IPS DF 4.7 (cell line): Measurements from ENCODE around the gene PLIN4.

Source experiments
- DNase-seq: peaks from one replicate; pipeline ENCODE4 v3.0.0-alpha.2; 2013; ENCODE audit warnings: low spot score; ENCODE audit errors: extremely low read depth

The PLIN4 gene

DNA sequence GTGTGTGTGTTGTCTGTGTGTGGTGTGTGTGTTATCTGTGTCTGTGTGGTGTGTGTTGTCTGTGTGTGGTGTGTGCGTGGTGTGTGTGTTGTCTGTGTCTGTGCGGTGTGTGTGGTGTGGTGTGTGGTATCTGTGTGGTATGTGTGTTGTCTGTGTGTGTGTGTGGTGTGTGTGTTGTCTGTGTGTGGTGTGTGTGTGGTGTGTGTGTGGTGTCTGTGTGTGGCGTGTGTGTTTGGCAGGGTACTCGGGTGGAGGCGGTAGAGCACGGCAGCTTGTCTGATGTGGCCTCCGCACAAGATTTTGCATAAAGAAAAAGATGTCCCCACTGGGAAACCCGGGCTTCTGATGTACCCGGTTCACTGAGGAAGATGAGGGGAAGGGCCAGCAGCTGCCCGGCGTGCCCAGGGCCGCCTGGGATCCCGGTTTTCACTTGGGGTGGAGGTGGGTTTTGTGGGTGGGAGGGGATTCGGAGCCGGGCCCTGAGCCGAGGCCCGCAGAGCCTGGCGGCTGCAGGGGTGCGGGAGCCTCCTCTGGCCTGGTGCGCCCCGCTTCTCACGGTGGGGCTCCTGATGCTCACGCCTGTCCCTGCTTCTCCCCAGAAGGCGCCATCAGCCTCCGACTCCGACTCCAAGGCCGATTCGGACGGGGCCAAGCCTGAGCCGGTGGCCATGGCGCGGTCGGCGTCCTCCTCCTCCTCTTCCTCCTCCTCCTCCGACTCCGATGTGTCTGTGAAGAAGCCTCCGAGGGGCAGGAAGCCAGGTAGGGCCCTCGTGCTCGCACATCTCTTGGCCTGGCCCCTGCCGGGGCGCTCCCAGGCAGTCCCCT lies 25.0 kb downstream of the PLIN4 start:
- DNase-seq, result no peak

DNA sequence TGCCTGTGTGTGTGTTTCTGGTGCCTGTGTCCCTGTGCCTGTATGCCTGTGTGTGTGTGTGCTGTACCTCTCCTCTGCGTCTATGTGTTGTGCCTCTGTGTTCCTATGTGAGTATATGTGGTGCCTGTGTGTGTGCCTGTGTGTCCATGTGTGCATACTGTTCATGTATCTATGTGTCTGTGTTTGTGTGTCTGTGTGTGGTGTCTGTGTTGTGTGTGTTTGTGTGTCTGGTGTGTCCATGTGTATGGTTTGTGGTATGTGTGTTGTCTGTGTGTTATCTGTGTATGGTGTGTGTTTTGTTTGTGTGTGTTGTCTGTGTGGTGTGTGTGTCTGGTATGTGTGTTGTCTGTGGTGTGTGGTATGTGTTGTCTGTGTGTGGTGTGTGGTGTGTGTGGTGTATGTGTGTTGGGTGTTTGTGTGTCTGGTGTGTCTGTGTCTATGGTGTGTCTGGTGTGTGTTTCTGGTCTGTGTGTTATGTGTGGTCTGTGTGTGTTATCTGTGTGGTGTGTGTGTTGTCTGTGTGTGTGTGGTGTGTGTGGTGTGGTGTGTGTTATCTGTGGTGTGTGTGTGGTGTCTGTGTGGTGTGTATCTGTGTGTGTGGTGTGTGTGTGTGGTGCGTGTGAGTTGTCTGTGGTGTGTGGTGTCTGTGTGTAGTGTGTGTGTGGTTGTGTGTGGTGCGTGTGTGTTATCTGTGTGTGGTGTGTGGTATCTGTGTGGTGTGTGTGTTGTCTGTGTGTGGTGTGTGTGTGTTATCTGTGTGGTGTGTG lies 25.8 kb downstream of the PLIN4 start:
- no peak for DNase-seq

DNA sequence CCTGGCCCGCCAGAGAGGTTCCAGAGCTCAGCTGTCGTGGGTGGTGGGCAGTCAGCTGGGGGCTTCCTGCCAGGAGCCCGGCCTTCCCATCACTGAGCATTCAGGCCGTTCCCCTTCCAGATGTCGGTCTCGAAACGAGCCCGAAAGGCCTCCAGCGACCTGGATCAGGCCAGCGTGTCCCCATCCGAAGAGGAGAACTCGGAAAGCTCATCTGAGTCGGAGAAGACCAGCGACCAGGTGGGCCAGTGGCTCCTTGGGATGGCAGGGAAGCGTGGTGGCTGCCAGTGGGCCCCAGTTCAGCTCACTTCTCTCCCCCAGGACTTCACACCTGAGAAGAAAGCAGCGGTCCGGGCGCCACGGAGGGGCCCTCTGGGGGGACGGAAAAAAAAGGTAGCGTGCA lies 26.8 kb downstream of the PLIN4 start:
- no peak for DNase-seq

DNA sequence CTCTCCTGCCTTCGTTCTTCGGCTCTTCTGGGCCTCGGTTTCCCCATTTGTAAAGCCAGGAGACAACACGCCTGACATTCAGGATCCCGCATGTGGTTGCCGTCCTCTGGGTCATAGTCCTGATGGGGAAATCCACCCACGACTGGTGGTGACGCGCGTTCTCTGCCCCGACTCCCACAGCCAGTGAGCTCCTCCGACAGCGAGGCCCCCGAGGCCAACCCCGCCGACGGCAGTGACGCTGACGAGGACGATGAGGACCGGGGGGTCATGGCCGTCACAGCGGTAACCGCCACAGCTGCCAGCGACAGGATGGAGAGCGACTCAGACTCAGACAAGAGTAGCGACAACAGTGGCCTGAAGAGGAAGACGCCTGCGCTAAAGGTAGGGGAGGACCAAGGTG lies 29.8 kb downstream of the PLIN4 start:
- no peak for DNase-seq

DNA sequence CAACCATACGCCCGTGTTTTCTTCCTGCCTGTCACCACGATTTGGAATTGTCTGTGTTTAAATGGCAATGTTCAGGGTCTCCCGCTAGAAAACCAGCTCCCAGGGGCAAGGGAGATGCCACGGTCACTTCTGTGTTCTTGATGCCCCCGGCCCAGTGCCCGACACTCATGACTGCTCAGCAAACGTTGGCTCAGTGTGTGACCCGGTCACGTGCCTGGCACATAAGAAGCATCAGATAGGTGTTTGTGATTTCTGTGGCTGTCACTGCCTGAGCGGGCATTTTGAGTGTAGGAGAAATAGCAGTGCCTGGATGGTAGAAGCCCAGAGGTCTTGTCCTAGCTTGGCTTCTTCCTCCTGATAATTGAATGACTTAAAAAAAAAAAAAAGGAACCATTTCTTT lies 30.7 kb downstream of the PLIN4 start:
- DNase-seq, result no peak

DNA sequence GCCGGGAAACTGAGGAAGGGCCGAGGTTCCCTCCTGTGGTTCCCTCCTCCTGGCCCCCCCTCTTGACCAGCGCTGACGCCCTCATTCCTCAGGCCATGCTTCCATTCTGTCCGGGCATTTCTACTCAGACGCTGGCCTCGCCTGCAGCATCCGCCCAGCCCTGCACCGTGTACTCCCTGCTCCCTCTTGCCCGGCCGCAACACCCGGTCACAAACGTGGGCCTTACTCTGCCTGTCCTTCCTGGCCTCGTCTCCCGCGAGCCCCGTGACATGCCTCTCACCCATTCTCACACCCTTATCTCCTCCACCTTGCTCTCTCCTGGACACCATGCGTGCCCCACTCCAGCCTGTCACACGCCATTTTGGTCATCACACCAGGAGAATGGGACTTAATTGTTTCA lies 34.9 kb downstream of the PLIN4 start:
- DNase-seq, result no peak

DNA sequence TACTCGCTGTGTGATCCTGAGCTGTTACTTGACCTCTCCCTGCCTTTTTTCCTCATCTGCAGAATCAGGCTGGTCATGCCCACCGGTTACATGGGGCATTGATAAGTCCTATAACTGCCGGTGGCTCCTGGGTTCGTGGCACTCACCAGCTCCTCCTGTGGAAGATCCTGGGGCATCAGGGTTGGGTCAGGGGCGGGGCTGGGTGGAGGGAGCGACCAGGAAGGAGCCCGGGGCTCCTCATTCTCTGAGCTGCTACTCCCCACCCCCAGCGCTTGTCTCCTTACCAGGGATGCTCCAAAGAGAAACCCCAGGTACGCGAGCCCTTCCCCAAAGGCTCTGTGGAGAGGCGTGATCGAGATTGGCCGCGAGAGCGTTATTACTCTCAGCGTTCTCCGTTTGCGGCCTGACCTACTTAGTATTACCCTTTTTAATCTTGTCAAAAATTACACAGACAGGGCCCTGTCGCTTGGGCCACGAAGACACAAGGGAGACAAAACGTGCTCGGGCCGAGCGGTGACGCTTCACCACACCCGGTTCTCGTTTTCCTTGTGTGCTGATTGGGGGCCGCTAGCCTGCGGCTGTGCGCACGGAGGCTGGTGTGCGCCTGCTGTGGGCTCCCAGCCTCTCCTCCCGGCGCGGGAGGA lies 35.4 kb downstream of the PLIN4 start:
- no peak for DNase-seq

DNA sequence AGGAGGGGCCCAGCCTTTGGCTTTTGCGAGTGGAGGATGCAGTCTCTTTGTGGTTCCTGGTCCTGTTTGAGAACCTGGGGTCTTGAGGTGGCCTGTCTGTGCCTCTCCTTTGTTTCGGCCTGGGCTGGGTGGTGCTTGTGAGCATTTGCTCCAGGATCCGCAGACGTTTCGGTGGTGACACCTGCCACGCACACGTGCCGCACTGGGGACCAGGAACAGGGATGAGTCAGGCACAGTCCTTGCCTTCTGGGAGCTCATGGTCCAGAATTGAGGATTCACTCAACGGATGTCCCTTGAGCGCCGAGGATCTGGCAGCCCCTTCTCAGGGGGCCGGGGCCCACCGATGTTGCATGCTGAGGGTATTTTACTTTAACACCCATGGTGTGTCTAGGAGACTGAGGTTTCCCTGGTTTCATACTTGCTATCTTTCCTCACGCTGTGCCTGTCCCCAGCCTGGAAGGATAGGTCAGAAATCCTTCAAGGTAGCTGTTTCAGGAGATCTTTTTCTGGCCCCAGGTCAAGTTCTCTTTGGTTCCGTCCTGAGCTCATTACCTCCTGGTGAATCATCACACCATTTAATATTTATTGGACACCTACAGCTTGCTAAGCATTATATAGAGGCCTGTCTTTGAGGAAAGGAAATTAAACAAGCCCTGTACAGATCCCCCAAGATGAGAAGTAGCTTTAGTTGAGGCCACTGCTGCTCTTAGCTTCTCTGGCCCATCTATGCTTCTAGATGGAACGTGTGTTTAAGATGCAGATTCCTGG lies 41.1 kb downstream of the PLIN4 start:
- no peak for DNase-seq

DNA sequence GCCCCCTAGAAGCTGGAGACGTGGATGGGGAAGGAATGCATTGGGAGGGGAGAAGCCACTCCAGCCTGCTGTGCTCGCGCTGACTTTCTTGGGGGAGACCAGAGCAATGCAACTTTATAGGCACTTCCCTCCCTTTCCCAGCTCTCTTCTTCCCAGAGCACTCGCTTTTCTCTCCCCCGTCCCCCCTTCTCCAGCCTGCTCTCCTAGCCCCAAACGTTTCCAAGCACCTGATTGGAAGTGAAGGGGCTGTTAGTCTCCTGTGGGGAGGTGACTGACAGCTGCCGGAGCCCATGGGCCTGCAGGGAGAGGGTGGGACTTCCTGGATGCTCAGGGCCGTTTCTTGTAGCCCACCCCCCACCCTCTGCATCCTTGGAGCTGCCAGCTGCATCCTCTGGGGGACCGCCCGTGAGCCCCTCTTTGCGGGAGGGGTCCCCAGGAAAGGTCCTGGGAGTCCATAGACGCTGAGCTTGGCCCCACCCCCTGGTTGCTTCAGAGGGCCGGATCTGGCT lies 43.7 kb downstream of the PLIN4 start:
- DNase-seq, result peak; percentile 56

DNA sequence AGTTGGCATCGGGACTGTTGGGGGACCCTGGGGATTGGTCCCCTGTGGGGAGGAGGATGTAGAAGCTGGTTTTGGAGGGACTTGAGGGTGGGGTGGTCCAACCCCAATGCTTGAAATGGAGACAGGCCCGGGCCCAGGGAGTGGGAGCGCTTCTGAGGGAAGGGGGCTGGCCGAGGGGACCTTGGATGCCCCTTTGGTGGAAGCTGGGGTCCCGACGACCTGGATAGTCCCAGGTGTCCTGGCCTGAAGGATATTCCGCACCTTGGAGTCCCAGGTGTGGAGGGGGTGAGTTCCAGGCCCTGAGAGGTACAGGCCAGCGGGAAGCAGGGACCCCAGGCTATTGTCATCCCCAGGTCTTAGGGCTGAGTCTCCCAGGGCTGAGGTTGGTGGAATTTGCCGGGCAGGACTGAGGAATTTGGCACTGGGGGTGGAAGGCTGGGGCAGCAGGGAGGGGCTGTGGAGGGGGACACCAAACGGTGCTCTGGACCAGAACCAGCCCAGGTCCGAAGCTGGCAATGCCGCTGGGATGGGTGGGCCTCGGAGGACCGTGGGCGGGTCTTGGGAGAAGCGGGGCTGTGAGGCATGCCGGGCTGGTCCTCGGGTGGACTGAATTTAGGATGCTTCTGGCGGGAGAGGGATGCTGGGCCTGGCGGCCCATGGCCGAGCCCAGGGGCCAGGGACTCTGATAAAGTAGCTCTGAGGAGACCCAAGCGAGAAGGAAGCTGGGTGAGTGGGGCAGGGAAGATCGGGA lies 44.3 kb downstream of the PLIN4 start:
- DNase-seq, result no peak

DNA sequence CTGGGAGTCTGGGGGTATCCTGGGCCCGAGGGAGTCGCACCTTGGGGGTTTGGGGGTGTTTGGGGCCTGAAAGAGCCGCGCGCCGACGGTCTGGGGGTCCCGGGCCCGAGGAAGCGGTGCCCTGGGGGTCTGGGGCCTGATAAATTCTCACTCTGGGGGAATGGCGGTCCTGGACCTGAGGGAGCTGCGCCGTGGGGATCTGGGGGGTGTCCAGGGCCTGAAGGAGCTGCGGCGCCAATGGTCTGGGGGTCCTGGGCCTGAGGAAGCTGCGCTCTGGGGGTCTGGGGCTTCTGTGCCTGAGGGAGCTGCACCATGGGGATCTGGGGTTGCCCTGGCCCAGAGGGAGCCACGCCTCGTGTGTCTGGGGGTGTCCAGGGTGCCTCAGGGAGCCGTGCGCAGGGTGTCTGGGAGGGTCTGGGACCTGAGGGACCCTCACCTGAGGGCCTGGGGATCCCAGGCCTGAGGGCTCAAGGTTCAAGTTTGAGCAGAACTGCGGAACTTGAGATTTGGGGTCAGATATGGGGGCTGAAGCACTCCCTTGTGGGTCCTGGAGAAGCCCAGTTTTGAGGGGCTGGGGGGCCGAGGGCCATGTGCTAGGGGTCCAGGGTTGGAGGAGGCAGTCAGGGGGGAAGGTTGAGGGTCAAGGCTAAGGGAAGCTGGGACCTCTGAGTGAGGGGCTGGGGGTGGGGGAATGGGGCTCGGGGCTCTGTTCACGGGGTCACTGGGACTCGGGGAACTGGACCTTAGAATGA lies 45.1 kb downstream of the PLIN4 start:
- no peak for DNase-seq

DNA sequence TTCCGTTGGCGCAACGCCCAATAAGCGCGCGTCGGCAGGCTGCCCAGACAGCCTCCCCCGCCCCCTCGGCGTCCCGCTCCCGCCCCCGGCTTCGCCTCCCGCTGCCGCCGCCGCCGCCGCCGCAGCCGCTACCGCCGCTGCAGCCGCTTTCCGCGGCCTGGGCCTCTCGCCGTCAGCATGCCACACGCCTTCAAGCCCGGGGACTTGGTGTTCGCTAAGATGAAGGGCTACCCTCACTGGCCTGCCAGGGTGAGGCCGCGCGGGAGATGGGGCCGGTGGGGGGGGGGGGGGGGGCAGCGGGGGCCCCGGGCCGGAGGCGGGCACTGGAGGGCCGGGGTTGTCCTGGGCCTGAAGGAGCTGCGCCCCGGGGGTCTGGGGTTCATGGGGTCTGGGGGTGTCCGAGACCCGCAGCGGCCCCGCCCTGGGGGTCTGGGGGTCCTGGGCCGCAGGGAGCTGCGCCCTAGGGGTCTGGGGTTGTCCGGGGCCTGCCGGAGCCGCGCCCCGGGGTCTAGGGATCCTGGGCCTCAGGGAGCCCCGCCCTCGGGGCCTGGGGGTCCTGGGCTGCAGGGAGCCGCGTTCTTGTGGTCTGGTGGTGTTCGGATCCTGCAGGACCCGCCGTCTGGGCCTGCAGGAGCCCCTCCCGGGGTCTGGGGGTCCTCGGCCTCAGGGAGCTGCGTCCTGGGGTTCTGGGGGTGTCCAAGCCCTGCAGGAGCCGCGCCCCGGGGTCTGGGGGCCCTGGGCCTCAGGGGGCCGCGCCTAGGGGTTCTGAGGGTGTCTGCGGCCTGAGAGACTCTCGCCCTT lies 45.9 kb downstream of the PLIN4 start, which contains the start of gene HDGFL2:
TSS of gene HDGFL2 (plus strand) at position 124 of the 801 bp plus-strand sequence. CDS start at position 178, 54 bp downstream.
- DNase-seq, result no peak

DNA sequence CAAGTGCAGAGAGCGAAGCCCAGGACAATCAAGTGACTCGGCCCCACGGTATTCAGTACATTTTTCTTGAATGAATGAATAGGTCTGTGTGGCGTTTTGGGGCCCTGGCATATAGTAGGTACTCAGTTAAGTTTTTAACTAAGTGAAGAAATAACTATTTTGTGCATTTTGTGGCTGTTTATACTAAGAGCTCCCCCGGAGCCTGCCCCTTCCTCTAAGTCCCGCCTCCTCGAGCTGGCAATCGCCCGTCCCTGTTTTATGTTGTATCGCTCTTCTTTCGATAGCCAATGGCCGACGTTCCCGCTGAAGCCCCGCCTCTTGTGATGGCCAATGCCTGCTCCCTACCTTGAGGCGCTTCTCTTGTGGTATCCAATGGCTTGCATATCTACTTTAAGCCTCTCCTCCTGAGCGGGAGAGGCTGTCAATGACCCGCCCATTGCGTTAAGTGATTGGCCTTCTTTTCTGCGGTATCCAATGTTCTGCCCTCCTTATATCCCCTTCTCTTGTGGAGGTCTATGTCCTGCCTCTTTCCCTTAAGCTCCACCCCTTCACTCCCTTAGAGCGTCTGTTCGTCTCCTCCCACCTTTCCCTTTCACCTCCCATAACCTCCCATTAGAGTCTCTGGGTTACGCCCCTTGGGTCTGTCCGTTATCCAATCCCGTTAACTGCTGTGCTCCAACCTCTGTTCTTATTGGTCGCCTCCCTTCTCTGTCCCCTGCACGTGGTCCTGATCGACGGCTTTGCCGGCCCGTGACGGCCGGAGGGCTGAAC lies 46.7 kb downstream of the PLIN4 start:
- peak; percentile 100 for DNase-seq

DNA sequence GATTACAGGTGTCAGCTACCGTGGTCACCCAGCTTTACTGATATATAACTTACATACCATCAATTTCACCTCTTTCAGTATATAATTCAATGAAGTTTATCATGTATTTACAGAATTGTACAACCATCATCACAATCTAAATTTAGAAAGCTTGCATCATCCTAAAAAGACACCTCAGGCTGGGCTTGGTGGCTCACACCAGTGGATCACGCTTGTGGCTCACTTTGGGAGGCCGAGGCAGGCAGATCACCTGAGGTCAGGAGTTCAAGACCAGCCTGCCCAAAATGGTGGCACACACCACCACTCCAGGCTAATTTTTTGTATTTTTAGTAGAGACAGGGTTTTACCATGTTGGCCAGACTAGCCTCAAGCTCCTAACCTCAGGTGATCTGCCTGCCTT lies 50.5 kb downstream of the PLIN4 start:
- DNase-seq, result no peak

DNA sequence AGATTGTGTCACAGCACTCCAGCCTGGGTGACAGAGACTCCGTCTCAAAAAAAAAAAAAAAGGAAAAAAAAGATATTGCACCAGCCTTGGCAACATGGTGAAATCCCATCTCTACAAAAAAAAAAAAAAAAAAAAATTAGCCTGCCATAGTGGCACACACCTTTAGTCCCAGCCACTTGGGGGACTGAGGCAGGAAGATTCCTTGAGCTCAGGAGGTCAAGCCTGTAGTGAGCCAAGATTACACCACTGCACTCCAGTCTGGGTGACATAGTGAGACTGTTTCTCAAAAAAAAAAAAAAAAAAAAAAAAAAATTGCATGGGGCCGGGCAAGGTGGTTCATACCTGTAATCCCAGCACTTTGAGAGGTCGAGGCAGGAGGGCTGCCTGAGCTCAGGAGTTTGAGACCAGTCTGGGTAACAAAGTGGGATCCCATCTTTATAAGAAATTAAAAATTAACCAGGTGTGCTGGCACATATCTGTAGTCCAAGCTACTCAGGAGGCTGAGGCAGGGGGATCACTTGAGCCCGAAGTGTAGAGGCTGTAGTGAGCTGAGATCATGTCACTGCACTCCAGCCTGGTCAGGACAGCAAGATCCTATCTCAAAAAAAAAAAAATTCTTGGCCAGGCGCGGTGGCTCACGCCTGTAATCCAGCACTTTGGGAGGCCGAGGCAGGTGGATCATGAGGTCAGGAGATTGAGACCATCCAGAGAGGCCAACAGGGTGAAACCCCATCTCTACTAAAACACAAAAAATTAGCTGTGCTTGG lies 53.3 kb downstream of the PLIN4 start:
- no peak for DNase-seq

DNA sequence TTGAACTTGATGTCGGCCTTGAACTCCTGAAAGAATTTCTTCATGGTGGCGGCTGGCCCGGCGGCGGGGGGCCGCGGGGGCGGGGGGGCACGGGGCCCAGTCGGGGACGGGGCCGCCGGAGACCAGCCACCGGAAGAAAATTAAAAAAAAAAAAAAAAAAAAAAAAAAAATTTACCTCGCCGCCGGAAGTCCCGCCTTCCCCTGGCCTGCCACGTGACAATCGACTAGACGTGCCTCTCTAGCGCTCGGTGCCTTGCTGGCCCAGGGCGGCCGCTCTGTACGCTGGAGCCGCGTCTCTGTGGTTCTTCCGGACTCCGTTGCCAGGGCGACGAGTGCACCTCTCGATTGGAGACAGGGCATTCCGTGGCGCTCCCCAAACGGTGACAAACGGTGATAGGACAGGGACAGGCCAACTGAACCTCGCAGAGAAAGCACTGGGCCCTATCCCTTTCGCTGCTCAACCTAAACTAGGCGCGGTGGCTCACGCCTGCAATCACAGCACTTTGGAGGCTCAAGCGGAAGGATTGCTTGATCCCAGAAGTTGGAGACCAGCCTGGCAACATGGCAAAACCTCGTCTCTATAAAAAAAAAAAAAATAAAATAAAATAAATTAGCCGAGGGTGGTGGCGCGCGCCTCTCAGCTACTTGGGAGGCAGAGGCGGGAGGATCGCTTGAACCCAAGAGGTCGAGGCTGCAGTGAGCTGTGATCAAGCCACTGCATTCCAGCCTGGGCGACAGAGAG lies 60.5 kb downstream of the PLIN4 start, which contains the start of gene UBXN6:
TSS of gene UBXN6 (minus strand) at position 141 of the 742 bp plus-strand sequence. CDS start at position 44, 97 bp downstream.
- peak; percentile 88 for DNase-seq
